Brain pericyte (primary cell): ENCODE data around the gene CDPF1.

Experiments
- DNase-seq: peaks from one replicate; pipeline ENCODE4 v3.0.0-alpha.2; 2012; ENCODE audit warnings: low read depth, low spot score

The CDPF1 gene

DNA sequence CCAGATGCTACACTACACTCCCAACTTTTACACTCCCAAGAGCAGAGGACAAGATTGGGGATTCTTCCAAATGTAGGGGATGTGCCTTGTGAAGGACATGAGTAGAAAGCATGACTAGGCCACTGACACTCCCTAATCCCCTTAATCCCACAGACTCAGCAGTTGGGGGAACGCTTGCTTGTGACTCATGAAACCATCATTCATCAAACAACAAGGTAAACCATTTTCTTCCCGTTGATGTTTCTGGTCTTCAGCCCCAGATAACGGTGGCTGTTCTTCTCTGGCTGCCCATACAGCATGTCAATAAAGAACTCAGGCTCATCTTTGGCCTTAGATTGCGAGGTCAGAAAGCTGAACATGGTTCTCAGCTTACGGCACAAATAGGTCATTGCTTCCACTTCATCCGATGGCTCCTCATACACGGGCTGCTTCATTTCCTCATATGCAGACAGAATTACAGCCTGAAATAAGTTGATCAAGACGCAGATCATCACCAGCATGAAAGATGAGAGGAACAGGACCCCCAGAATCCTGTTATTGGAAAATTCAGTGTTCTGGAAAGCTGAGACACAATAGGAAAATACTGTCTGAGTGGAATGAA, 6.4 kb upstream of the CDPF1 start:
- no peak for DNase-seq

DNA sequence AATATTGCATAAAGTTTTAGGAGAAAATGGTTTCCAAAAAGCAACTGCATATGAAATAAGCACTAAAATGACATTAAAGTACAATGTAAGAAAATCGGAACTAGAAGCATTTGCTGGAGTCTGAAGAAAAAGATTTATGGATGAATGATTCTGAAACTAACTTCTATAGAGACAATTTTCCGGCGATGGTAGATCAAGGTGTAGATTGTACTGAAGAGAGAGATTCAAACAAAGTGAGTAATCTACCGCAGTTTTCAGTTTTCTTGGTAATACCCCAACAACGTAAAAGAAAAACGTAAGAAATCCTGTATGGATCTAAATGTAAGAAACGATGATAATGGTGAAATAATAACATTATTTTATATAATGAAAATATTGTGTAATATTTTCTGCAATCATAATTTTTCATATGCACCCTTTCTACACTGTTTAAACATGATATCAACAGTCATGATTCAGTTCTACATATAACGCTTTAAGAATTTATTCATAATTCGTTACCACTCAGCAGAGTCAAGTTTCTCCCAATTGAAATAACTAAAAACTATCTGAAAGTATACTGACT, 1.8 kb upstream of the CDPF1 start:
- DNase-seq: no peak

DNA sequence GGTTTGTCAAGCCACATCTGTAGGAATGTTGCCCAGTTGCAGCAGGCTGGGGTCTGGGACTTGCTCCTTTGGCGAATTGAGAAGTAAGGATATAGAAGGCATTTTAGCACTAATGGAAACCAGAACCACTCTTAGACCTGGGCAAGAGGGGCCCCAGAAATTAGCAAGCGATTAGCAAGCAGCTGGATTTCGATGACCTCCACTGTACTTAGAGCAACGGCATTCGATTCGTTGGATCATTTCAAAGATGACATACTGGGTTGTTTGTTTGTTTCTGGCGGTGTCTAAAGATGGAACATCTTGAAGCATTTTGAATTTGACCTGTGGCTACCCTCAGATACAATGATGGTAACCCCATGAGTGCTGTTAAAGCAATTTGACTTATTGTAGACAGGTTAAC, 1.2 kb upstream of the CDPF1 start:
- DNase-seq: no peak

DNA sequence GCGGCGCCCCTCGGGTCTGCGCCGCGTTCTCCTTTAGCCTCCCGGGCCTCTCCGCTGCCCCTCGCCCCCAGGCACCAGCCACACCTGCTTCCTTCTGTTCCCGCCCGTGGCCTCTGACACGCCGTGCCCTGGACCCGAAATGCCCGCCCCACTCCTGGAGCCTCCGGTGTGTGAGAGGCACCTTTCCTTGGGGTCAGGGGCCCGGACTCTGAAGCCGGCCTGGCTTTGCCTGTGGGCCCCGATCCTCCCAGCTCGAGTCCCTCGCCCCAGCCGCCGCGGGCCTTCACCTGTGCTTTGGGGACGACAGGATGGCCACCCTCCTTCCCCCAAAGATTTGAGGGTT, 661 bp upstream of the CDPF1 start:
- DNase-seq: no peak

DNA sequence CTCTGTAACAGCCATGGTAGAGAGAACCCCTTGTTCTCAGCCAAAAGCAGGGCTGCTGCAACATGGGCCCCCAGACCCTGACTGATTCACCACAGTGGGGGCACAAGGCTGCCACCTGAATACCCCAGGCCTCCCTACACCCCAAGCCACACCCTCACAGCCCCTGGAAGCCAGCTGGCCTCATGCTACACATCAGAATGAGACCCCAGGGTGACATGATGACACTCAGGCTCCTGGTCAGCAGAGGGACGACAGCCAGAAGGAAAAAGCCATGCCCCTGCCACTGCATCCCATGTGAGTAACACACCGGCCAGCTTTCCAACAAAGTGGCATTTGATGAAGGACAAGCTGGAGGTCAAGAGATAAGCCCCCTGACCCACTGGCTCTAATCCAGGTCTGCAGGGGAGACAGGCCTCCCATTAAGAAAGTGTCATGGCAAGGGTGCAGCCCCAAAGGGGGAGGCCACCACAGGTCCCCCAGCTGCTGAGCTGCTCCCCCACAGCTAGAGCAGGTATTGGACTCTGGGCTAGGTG, 2.6 kb downstream of the CDPF1 start:
- DNase-seq: no peak

DNA sequence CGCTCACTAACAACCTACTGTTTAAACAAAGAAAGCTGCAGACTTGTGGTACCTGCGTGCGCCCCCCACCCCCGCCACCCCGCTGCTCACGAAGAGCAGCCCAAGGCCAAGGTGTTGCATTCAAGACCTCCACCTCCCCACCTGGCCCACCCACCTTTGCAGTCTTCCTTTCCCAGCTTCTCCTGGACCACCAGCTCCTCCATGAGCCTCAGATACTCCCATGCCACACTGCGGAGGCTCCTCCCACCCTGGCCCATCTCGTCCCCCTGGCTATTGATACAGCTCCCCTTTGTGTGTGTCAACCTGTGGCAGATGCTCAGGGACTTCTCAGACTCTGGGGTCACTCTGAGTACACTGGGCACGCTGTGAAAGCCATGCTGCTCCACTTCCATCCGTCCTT, 3.9 kb downstream of the CDPF1 start:
- DNase-seq: no peak

DNA sequence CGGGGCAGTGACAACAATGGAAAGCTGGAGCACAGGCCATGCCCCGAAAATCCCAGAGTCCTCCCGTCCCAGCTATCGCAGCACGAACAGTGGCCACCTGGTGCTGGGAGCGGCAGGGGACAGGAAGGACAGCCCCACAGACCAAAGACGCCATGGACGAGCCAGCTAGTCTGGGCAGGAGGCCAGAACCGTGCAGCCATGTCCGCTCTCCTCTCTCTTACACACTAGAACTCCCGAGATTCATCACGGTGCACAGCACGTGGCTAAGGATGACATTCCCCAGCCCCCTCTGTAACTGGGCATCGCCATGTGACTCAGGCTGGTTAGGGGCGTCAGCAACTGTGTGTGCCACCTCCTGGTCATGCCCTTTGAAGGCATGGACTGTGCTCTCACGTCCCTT, 4.6 kb downstream of the CDPF1 start:
- DNase-seq: no peak

DNA sequence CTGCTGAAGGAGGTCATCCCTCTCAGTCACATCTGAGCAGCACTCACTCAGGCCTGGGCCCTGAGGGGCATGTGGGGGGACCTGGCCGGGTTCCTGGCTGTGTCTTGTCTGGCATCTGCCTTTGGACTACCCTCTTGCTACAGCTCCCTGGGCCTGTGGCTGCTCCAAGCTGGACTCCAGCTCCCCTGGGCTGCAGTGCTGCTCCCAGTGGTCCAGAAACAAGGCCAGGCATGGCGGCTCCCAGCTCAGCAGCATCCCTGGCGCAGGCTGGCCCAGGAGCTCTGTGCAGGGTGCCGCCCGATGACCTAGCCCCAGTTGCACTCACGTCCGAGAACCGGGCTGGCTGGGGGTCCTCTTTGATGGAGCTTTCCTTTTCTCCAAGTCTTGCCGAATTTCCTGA, 5.3 kb downstream of the CDPF1 start:
- DNase-seq: no peak

DNA sequence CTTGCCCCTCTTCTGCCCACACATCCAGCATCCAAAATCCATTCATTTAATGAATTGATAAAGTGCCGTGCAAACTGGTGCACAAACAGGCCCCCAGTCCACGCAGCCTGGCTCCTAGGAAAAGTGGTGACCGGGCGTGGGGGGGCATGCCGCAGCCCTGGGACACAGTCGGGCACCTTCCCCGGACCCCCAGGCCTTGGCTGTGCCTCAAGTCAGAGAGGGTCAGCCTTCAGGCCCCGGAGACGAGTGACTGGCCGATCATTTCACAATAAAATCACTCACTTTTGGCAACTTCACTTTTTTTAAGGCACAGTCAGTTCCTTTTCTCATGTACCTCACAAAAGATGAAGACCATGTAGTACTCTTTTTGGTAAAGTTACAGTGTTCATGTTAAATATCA, 8.0 kb downstream of the CDPF1 start:
- no peak for DNase-seq

DNA sequence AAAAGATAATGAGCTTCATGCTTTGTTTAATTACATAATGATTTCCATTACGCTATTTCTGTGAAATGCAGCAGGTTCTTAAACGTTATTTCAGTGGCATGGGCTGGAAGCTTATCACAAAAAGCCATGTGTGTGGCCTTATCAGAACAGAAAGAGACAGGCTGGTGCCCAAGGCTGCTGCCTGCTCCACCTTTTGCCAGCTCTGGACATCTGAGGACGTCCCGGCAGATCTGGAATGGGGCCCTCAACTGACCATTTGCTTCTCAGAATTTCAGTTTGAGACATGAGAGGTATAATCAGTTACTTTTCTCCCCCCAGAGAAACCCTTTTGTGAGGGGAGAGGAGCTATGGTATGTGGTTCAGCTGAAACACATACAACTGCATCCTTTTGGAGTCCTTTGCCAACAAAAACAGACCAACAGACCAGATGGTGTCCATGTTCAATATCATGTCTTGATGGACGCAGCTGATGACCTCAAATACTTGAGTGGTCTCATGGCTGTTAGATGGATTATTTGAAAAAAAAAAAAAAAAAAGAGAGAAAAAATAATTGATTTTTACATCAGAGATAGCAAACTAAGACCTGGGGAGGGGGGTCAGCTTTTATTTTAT, 8.6 kb downstream of the CDPF1 start:
- DNase-seq: no peak

DNA sequence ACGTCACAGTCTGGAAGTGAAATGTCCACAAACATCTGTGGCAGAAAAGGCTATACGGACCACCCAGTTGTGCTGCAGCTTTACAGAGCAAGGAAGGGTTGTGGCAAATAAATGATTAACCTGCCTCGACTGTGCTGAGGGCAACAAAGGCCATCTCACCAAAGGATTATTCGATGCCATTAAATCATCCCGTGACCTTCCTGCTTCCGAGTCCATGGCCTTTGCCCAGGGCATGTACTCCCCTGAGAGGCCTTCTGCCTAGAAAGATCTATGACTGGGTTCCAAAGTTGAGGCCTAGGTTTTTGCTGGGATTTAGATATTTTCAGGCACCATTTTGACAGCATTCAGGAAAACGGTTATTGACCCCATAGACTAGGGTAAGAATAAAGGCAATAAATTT, 9.2 kb downstream of the CDPF1 start:
- no peak for DNase-seq

DNA sequence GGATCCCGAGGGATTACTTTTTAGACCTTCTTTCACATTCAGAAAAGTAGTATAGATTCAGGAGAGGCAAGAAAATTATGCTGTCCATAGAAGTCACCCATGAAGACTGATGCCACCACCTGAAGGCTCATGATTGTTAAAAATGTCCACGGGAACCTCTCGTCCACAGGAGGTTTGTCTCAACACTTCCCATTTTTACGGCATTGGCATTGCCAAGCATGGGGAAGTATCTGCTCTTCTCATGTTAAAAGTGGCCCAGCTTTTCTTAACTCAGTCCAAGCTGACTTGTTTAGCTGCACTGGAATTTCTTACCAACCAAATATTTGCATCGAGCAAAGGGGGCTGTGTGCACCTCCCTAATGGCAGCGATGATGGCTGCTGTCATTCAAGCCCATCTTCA, 9.6 kb downstream of the CDPF1 start:
- DNase-seq: no peak

DNA sequence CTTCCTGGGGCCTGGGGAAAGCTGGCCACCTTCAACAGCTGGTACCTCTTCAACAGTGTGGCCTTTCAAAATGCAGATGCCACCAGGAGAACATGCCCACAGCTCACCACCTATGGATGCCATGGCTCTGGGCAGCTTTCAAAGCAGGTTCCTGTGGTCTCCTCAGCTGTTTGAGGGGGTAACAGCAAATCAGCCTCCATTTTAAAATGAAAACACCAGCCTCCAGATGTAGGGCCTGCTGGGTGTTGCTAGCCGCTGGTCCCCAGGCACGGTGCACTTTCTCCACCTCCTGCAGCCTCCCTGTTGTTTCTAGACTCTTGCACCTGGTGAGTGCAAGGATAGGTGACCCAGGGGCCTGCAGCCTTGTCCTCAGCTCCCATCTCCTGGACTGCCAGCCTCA, 10.0 kb downstream of the CDPF1 start:
- DNase-seq: no peak

DNA sequence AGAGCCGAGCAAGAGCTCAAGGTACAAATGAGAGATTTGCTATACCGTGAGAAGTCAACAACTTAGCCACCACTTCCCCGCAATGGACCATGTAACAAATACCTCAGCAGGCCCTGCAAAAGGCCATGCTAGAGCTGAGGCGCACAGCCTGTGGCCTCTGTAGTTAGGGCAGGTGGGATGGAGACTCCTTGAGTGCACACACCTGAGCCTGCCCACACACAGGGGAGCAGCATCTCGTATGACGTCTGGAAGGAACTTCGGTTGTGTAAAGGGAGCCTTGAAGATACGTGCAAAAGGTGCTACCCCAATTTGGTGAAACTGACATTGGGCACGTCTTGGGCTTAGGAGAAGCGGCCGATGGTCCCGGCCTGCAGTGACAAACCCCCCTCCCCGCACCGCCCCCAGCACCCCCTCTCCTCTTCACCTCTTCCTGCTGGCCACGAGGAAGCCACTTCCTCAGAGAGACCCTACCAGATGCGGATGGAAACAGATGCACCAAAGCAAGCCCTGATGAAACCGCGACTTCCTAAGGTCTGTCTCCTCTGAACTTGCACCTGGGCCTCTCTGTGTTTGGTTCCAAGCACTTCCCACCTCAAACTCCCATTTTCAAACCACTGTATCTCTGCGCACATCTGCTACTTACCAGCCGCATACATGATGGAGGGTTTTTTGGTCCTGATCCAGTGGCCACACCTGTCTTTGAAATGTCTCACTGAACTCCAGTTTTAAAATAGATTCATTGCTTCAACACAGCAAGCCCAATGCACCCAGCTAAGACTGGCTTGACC, 10.6 kb downstream of the CDPF1 start:
- no peak for DNase-seq

DNA sequence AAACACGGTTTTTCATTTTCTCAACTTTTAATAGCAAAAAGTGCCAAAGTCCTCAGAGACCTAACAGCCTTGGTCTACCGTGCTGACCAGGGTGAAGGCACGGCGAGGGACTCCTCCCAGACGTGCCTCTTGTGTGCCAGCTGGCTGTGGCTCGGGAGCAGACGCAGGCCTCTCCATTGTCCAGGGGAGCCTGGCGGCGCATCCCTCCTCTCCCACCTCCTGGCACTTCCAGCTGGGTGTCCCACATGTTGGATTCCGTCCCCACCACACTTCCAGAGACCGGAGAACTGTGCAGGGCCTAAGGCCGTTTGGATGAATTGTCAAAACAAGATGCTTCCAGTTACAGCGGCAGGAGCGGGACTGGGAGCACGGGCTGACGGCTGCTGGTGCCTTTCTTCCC, 11.6 kb downstream of the CDPF1 start:
- DNase-seq: no peak

DNA sequence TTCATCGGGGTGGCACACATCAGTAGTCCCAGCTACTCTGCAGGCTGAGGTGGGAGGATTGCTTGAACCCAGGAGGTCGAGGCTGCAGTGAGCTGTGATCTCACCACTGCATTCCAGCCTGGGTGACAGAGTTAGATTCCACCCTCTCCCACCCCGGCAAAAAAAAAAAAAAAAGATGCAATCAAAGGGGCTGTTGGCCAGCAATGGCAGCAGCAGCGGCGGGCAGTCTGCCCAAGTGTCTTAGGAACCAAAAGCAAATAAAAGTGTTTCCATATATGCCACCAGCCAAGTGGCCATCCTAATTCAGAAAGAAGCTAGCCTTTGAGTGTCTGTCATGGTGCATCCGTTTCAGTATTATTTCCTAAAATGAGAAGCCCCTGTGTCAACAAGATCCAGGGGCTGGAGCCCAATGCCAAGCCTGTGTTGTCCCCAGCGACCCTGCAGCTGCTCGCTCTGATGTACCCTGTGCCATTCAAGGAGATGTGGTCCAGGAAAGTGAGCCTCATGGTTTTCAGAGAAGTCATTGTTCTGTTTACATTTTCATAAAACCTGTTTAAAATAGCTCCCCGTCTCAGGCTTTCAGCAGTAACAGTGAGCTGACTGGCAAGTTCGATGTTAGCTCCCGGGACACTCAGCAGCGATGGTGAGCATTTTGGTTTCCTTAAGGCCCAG, 12.5 kb downstream of the CDPF1 start:
- no peak for DNase-seq

DNA sequence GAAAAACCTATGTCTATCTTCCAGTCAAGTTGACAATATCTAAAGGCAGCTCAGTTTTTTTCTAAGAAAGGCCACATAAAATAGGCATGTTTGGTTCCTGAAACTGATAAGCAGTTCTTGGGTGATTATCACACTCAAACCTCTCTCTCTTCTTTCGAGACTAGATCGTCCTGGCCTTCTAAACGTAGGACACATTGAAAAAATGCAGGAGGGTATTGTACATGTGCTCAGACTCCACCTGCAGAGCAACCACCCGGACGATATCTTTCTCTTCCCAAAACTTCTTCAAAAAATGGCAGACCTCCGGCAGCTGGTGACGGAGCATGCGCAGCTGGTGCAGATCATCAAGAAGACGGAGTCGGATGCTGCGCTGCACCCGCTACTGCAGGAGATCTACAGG, 15.1 kb downstream of the CDPF1 start:
- no peak for DNase-seq

DNA sequence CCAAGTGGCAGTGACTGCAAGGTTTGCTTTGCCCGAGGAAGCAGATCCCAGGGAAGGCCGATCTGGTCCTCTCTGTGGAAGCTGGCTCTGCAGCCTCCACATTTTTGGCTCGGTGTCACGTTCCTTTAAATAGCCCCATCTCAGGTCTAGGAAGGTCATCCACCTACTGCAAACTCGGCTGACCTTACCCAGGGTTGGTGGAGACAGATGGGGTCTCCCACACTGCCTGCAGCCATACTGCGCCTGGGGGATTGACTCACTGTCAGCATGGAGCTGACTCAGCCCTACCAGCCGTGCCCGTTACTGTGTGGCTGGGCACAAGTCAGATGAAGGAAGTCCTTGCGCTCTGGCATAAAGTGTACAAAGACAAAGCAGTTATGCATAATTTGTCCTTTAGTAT, 16.9 kb downstream of the CDPF1 start:
- DNase-seq: peak; percentile 66

DNA sequence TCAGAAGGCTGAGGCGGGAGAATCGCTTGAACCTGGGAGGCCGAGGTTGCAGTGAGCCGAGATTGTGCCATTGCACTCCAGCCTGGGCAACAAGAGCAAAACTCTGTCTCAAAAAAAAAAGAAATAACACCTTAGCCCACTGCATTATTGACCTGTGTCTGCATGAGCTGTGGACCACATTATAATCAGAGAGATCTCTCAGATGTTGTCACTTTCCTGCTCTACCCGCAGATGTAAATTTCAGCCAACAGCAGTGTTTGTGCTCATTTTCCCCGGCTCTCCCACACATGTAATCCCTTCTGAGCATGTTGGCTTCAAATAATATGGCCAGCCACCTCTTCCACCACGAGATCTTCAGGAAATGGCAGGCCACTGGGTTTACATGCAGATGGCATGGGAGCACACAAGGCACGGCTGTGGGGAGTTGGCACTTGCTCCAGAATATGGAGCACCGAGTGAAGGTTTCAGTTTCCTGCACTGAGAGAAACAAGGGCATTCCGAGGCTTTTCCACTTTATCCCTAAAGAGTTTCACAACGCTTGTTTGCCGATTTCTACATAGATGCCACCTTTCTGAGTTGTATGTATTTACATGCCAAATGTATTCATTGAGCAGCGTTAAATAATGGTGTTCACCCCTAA, 19.7 kb downstream of the CDPF1 start:
- no peak for DNase-seq

DNA sequence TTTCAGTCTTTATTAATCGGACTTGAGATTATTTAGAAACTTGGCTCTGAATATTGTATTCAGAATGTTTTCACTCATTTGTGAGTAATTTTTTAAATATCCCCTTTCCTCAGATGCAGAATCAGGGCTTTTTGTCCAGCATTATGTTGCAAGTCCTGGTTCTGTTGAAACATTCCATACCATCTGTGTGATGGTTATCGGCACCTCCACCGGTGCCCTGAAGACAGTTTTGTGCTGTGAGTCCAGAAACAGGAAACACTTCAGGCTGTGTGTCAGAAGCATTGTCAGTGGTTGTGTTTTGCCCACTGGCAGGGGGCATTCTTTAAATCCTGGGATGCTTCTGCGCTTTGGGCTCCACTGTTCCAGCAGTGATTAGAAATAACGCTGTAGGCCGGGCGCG, 20.4 kb downstream of the CDPF1 start:
- no peak for DNase-seq

DNA sequence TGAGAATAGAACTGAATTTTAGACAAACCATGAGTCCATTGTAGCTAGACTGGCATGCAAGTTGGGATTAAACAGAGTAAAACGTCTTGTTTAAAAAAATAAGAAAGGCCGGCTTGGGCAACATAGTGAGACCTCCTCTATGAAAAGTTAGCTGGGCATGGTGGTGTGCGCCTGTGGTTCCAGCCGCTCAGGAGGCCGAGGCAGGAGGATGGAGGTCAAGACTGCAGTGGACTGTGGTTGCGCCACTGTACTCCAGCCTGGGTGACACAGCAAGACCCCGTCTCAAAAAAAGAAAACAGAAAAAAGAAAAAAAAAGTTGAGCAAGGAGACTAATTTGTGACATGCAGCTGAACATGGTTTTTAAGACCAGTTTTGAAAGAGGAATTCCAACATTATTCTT, 23.5 kb downstream of the CDPF1 start:
- no peak for DNase-seq

DNA sequence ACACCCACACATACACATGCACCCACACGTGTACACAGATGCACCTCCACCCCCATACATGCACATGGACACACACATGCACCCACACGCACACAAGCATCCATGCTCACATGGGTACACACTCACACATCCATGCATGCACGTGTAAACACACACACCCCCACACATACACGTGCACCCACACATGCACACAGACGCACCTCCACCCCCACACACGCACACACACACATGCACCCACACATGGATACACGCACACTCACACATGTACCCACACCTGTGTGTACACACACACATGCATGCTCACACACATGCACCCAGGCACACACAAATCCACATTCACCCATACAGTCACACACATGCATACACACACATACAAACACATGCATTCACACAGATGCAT, 24.5 kb downstream of the CDPF1 start:
- DNase-seq: no peak
